ENCODE measurements around the gene DNAJC11.
"Not testable (repeated sequence)": the region's sequence is repeated elsewhere in the genome, so short reads cannot be mapped to it uniquely, and the experiment has no call there.

Gene DNAJC11

DNA sequence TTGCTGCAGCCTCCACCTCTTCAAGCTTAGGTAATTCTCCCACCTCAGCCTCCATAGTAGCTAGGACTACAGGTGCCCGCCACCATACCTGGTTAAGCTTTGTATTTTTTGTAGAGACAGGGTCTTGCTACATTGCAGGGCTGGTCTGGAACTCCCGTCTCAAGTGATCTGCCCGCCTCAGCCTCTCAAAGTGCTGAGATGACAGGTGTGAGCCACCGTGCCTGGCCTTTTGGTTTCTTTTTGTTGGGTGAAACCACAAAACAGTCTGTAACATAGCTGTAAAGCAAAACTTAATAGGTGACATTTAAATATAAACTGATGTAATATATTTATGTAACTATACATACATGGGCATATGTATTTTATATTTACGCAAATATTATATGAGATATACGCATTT, 3.1 kb upstream of the DNAJC11 start:
- no peaks in the 10 kb centered on the region; the same call in 1 of the 2 replicates for H3K27me3 ChIP-seq (ENCODE audit: low read depth, low read length)
- no peak overlapping the region for H2AFZ ChIP-seq (ENCODE audit: low read depth, low read length)
- H3K4me1 ChIP-seq (ENCODE audit: low read length), result peaks cover 11% of the 10 kb centered on the region
- no peak overlapping the region for H3K4me3 ChIP-seq (ENCODE audit: low read length)
- H3K79me2 ChIP-seq (ENCODE audit: low read length), result peaks cover 19% of the 10 kb centered on the region
- no peak overlapping the region for H3K9ac ChIP-seq (ENCODE audit: low read length)
- no peak overlapping the region for H3K27ac ChIP-seq (ENCODE audit: low read length)
- H3K36me3 ChIP-seq (replicated peaks; ENCODE audit: low read depth, low read length), result no peaks in the 10 kb centered on the region
- no peaks in the 10 kb centered on the region for H4K20me1 ChIP-seq (ENCODE audit: insufficient read depth, low read length)
- H3K4me2 ChIP-seq (ENCODE audit: low read length), result no peak overlapping the region
- no peaks in the 10 kb centered on the region for H3K9me3 ChIP-seq (ENCODE audit: insufficient read depth, low read length)
- TF ChIP-seq, protein P1, sequence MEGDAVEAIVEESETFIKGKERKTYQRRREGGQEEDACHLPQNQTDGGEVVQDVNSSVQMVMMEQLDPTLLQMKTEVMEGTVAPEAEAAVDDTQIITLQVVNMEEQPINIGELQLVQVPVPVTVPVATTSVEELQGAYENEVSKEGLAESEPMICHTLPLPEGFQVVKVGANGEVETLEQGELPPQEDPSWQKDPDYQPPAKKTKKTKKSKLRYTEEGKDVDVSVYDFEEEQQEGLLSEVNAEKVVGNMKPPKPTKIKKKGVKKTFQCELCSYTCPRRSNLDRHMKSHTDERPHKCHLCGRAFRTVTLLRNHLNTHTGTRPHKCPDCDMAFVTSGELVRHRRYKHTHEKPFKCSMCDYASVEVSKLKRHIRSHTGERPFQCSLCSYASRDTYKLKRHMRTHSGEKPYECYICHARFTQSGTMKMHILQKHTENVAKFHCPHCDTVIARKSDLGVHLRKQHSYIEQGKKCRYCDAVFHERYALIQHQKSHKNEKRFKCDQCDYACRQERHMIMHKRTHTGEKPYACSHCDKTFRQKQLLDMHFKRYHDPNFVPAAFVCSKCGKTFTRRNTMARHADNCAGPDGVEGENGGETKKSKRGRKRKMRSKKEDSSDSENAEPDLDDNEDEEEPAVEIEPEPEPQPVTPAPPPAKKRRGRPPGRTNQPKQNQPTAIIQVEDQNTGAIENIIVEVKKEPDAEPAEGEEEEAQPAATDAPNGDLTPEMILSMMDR (IDR thresholded peaks at IDR 0.05; ENCODE audit: low read depth, low read length), result no peak
- no peak for TF ChIP-seq EZH2phosphoT487 (IDR thresholded peaks at IDR 0.05; ENCODE audit: low read depth)

DNA sequence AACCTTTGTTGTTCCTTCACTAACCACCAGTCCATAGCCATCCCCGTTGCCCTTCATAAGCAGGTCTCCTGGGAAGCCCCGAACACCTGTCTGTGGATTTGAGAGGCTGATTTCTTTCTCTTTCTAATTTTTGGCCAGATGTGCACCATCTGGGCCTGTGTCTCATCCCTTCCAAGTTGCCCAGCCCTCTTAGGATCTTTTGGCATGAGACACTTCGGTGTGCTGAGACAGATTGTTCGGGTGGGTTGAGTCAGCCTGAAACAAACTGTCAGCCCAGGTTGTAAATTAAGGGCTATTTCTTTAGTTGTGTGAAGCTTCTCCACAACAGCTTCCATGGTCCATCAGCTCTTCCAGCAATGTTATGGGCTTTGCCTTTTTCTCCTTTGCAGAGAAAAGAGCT, 1.4 kb upstream of the DNAJC11 start:
- H2AFZ ChIP-seq (ENCODE audit: low read depth, low read length), result no peak overlapping the region
- peaks cover 36% of the 10 kb centered on the region for H3K79me2 ChIP-seq (ENCODE audit: low read length)
- peaks cover 11% of the 10 kb centered on the region for H3K4me1 ChIP-seq (ENCODE audit: low read length)
- H3K4me3 ChIP-seq (ENCODE audit: low read length), result no peak overlapping the region
- no peaks in the 10 kb centered on the region for H4K20me1 ChIP-seq (ENCODE audit: insufficient read depth, low read length)
- no peak overlapping the region for H3K9ac ChIP-seq (ENCODE audit: low read length)
- H3K27ac ChIP-seq (ENCODE audit: low read length), result no peak overlapping the region
- no peaks in the 10 kb centered on the region; the same call in 1 of the 2 replicates for H3K27me3 ChIP-seq (ENCODE audit: low read depth, low read length)
- no peaks in the 10 kb centered on the region for H3K9me3 ChIP-seq (ENCODE audit: insufficient read depth, low read length)
- no peak overlapping the region for H3K4me2 ChIP-seq (ENCODE audit: low read length)
- TF ChIP-seq, protein P1 (IDR thresholded peaks at IDR 0.05; ENCODE audit: low read depth, low read length), result no peak
- no peak for TF ChIP-seq EZH2phosphoT487 (IDR thresholded peaks at IDR 0.05; ENCODE audit: low read depth)
- no peaks in the 10 kb centered on the region for H3K36me3 ChIP-seq (replicated peaks; ENCODE audit: low read depth, low read length)

DNA sequence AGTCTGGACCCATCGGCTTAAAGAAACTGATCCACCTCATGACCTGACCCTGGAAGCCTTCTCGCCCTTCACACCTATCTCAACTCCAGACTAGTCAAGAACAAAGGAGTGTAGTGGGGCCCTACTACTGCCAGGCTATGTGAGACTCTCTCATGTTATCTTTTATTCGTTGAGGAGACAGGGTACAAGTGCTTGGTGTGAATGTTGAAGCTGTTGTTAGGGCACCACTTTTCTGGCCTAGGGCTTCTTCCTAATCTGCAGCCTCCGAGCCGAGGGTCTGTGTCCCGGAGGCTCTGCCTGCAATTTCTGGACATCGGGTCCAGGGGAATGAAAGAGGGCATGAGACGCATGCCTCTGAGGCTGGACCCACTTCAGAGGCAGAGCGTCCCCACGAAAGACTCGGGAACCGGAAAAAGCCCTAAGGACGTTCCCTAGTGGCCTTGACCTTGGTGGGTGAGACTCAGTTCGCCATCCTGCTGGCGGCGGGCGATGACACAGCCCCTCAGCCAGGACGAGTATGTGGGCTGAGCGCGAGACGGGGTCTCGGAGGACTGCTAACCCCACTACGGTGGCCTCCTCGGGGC, 671 bp downstream of the DNAJC11 start:
- TF ChIP-seq, protein P1 (IDR thresholded peaks at IDR 0.05; ENCODE audit: low read depth, low read length), result no peak
- no peak for TF ChIP-seq EZH2phosphoT487 (IDR thresholded peaks at IDR 0.05; ENCODE audit: low read depth)
- Histone ChIP-seq H3K4me1 (ENCODE audit: low read length) (peaks cover 11% of the 10 kb centered on the region), H3K4me3 (ENCODE audit: low read length) (peak overlapping the region; percentile 99), H4K20me1 (ENCODE audit: insufficient read depth, low read length) (no peaks in the 10 kb centered on the region), H3K27ac (ENCODE audit: low read length) (no peak overlapping the region), H3K9me3 (ENCODE audit: insufficient read depth, low read length) (no peaks in the 10 kb centered on the region), H3K9ac (ENCODE audit: low read length) (peak overlapping the region; percentile 79), H3K4me2 (ENCODE audit: low read length) (peak overlapping the region; percentile 95), H2AFZ (ENCODE audit: low read depth, low read length) (no peak overlapping the region; the same call in 1 of the 2 replicates), H3K79me2 (ENCODE audit: low read length) (peaks cover 54% of the 10 kb centered on the region), H3K27me3 (ENCODE audit: low read depth, low read length) (no peaks in the 10 kb centered on the region), H3K36me3 (replicated peaks; ENCODE audit: low read depth, low read length) (no peaks in the 10 kb centered on the region)

DNA sequence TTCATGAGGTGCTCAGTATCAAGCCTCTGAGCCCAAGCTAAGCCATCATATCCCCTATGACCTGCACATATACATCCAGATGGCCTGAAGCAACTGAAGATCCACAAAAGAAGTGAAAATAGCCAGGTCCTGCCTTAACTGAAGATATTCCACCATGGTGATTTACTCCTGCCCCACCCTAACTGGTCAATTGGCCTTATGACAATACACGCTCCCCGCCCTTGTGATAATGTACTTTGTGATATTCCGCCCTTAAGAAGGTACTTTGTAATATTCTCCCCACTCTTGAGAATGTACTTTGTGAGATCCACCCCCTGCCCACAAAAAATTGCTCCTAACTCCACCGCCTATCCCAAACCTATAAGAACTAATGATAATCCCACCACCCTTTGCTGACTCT, 1.7 kb downstream of the DNAJC11 start:
- H3K4me2 ChIP-seq (ENCODE audit: low read length); H4K20me1 ChIP-seq (ENCODE audit: insufficient read depth, low read length); H3K9me3 ChIP-seq (ENCODE audit: insufficient read depth, low read length); H3K4me3 ChIP-seq (ENCODE audit: low read length); H3K36me3 ChIP-seq (replicated peaks; ENCODE audit: low read depth, low read length); H3K27me3 ChIP-seq (ENCODE audit: low read depth, low read length); H3K9ac ChIP-seq (ENCODE audit: low read length); H2AFZ ChIP-seq (ENCODE audit: low read depth, low read length); H3K27ac ChIP-seq (ENCODE audit: low read length): not testable (repeated sequence)
- H3K4me1 ChIP-seq (ENCODE audit: low read length), result peaks cover 11% of the 10 kb centered on the region
- peaks cover 57% of the 10 kb centered on the region for H3K79me2 ChIP-seq (ENCODE audit: low read length)
